DMS153 (cell line): Measurements from ENCODE around the gene ASIC3.

ENCODE experiments used
- DNase-seq: peaks from one replicate; lab custom pipeline; 2025; lab: John Stamatoyannopoulos, UW

ASIC3 gene

DNA sequence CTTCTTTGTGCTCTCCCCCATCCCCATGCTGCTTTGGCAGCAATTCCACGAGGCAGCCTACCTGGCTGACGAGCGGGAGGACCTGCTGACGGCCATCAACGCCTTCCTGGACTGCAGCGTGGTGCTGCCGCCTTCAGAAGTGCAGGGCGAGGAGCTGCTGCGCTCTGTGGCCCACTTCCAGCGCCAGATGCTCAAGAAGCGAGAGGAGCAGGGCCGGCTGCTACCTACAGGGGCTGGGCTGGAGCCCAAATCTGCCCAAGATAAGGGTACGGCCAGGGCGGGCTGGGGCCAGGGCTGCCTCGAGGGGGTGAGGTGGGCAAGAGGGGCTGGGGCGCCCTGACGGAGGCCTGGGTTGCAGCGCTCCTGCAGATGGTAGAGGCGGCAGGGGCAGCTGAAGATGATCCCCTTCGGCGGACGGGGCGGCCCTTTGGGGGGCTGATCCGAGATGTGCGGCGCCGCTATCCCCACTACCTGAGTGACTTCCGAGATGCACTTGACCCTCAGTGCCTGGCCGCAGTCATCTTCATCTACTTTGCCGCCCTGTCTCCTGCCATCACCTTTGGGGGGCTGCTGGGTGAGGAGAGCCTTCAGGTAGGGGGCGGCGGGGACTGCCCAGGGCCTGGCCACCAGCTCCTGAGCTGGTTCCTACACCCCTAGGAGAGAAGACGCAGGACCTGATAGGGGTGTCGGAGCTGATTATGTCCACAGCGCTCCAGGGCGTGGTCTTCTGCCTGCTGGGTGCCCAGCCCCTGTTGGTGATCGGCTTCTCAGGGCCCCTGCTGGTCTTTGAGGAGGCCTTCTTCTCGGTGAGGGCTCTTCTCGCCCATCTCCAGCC, 22.9 kb downstream of the ASIC3 start:
- DNase-seq: no peak

DNA sequence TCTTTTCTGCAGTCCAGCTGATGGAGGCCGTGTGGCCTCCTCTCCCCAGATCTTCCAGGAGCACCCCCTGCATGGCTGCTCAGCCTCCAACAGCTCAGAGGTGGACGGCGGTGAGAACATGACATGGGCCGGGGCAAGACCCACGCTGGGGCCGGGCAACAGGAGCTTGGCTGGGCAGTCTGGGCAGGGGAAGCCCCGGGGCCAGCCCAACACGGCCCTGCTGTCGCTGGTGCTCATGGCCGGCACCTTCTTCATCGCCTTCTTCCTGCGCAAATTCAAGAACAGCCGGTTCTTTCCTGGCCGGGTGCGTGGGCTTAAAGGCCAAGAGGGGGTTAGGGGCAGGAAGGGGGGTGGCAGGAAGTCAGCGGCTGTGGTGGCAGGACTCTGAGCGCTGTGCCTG, 25.7 kb downstream of the ASIC3 start:
- no peak for DNase-seq

DNA sequence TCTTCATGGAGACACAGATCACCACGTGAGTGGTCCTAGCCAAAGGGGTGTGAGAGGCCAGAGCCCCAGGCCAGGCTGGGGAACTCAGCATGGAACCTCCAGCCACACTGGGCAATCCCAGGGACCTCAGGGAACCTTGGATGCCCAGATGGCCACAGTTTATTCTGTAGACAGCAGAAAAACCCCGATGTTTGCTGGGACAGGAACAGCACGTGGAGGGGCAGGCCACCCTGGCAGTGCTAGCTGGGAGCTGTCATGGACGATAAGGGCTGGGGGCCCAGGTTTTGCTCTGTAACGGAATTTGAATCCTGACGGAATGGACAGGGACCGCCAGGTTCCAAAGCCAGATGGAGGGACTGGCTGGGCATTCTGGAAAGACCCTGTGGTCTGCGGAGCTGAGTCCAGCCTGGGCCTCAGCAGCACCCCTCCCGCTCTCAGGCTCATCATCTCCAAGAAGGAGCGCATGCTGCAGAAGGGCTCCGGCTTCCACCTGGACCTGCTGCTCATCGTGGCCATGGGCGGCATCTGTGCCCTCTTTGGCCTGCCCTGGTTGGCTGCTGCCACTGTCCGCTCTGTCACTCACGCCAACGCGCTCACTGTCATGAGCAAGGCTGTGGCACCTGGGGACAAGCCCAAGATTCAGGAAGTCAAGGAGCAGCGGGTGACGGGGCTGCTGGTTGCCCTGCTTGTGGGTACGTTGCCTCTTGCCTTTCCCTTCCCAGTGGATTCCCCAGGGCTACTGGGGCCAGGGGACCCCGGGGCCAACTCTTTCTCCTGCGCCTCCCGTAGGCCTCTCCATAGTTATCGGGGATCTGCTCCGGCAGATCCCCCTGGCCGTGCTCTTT, 26.7 kb downstream of the ASIC3 start:
- no peak for DNase-seq

DNA sequence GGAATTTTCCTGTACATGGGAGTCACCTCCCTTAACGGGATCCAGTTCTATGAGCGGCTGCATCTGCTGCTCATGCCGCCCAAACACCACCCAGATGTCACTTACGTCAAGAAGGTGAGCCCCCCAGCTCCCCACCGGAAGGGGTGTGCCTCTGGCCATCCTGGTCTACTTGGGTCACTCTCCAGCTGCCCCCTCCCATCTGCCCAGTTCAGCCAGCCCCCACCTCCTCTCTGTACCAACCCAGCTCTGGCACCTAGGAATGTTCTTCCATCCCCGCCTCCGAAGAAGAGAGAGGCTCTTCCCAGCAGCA, 27.3 kb downstream of the ASIC3 start:
- DNase-seq: no peak

DNA sequence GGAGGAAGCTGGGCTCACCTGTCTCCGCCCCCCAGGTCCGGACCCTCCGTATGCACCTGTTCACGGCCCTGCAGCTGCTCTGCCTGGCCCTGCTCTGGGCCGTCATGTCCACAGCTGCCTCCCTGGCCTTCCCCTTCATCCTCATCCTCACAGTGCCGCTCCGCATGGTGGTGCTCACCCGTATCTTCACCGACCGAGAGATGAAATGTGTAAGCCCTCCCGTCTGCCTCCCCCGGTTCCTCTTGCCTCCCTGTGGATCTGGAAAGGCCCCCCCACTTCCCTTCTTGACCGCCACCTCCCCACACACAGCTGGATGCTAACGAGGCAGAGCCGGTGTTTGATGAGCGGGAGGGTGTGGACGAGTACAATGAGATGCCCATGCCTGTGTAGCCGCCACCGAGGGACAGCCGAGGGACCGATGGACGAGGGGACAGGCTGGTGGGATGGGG, 27.7 kb downstream of the ASIC3 start:
- no peak for DNase-seq

DNA sequence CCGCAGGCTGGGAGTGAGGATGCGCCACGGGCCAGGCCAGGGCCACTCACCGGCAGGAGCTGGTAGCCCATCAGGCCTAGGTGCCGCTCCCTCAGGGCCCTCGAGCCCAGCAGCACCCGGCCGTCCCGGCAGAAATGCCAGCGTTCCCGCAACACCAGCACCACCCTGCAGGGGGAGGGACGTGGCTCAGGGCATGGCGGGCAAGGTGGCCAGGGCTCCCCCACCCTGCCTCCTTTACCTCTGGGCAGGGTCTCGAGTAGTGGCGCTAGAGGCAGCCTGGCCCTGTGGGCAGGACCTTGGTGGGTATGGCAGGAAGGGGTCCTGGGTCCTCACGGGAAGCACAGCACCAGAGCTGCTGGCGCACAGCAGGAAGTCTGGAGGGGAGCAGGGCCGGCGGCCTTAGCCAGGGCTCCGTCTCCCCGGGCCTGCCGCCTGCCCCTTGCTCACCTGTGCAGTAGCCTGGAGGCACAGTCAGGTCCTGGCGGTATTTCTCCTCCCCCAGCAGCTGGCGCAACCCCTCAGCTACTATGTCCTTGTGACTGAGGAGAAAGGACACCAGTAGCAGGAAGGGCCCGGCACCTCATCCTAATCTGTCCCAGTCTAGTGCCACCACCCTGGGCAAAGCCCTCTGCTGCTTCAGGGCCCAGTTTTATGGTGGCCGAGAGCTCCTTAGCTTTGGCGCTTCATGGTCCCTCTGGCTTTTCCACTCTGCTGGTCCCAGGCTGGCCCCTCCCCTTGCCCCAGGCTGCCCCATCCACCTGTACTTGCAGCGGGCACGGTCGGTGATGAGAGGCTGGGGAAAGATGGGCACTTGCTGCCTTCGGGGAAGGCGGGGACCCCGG, 28.8 kb downstream of the ASIC3 start:
- DNase-seq: no peak

DNA sequence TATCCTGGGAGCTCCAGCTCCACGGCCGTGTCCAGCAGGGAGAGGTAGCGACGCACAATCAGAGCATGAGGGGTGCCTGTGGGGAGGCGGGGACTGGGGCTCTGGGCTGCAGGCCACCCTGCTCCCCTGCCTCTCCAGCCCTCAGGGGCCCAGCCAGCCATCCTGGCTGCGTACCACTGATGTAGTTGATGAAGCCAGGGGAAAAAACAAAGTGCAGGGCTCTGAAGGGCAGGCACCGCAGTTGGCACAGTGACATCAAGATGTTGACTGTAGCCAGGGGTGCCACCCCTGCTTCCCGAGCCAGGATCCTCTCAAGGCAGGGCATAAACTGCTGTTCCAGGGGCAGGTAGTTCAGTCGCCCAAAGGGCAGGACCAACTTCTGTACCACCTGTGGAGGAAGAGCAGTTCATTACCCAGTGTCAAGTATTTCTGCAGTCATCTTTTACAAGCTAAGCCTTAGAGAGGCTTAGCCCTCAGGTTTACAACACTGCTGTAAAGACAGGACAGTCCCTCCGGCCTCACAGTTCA, 29.4 kb downstream of the ASIC3 start:
- no peak for DNase-seq

DNA sequence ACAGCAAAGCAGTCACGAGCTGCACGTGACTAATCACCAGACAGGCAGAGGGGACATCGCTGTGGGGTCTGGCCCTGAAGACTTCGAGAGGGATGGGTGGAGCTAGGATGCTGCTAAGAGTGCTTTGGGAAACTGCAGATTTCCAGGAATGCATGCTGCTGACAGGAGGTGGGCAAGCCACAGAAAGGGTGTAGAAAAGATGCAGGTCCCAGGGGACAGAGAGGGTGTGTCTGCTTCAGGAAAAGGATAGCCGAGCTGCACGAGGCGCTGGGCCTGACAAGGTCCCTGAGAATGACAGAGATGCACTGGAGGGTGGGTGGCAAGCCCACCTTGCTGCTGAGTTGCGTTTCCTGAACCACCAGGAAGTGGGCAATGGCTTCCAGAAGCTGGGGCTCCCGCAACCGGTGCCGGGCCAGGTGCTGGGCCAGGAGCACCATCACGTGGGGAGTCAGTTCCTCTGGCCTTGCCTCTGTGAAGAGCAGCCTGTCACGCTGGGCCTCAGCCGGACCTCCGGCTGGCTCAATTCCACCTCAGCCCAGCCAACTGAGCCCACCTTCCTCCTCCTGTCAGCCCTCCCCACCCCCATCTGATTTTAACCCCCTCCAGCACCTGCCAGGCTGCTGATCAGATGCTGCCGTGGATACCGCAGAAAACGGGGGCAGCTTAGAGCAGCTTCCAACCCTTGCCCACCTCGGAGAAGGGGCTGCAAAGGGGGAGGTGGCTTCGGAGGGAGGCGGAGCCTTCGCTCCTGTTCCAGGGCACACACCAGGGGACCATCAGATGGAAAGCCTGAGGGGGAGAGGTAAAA, 30.1 kb downstream of the ASIC3 start:
- no peak for DNase-seq

DNA sequence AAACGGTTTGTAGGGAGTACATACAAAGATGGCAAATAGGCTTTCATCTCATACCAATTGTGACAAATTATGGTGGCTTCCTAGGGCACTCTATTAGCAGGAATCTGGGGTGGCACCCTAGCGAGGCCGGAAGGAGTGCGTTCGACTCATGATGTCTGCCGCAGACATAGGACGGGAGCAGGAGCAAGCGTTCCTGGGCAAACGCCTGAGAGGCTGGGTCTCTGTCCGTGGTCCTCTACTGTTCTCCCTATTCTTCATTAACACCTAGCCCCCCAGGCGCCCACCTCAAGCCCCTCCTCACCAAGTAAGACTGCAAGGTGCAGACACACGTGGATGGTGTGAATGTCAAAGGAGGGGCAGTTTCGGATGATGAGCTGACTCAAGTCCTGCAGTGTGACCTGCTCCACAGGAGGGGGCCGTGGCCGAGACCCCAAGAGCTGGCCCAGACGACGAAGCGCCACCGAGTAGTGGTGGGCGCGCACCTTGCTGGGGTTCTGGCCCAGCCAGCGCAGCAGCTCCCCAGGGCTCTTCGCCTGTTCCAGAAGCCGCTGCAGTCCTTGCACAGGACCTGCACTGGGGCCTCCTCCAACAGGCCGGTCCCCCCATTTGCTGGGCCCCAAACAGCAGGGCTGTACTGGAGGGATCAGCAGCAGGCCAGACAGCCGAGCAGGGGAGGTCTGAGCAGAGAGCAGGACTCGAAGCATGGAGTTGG, 31.0 kb downstream of the ASIC3 start:
- DNase-seq: no peak

DNA sequence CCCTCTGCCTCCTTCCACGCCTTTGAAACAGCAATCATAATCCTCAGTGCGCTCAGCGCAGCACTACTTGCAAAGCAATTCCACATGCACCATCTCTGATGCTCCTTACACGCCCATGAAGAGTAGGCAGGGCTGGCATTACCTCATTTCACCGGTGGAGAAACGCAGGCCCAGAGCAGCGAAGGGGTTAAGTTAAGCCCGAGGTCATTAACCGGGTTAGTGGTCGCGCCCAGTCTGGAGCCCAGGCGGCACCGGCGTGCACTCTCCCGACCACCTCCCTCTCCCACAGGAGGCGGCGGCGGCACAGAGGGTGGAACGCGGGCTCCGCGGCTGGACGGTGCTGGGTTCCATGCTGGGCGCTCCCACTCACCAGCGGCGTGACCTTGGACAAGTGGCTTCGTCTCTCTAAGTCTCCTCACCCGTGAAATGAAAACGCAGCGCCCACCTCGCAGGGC, 31.8 kb downstream of the ASIC3 start:
- no peak for DNase-seq

DNA sequence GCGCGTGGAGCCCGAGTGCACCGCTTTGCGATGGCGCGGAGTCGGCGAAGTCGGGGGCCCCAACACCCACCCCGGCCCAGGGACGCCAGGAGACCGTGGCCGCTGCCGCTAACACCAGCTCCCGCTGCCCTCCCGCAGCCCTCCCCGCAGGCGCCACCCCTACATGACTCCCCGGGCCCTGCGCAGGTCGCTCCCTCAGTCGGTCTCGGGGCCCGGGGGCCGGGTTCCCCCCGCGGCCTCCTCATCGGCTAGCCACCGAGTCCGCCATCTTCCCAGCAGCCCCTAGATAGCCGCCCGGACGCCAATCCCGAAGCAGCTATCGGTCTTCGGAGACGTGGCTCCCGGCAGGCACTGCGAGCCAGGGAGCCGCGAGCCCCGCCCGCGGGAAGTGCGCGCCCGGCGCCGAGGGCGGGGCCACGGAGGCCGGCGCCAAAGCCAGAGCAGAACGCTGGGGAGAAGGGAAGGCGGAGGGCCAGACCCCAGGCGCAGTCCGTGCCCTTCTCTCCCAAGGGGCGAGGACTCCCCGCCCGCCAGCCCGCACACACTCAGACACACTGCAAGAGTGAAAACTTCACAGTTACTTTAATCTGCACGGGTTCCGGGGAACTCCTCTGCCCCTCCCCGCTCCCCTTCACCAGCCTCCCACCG, 32.3 kb downstream of the ASIC3 start, which contains the start of gene FASTK:
Gene FASTK (minus strand): TSS at position 288 of the 648 bp plus-strand sequence. CDS start 43 bp downstream, at position 245.
- peak; percentile 78 for DNase-seq

DNA sequence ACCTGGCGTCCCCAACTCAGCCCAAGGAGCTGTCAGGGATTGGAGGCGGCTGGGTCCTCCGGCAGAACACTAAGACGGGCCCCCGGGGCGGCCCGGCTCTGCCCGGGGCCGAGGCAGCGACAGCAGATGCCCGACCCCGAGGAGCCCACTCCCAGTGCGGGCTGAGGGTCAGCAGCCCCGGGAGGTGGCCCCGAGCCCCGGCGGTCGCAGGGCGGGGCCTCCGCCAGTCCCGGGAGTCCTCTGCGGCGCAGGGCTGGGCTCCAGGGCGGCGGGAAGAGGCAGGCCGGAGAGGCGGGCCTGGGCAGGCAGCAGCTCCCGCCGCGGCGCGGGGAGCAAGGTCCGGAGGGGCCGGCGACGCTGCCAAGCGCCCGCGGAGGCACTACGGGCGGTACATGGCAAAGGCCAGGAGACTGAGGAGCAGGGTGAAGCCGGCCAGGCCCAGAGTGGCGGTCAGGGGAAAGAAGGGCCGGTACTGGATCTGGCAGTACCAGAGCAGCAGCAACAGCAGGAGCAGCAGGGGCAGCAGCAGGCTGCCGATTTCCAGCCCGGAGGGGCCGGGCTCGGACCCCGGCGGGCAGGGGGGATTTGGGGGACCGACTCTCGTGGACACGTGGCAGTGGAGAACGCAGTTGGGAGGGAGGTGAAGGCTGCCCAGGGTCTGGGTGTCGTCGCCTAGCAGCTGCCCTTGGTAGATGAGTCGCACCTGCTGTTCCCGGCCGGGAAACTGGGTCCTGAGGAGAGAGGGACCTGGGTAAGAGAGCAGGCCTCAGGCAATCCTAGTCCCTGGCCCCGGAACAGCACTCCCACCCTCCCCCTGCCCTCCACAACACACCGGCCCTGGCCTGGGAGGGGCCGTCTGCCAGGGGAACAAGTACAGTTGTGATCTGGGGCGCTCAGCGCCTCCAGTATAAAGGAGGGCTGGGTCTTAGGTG, 33.1 kb downstream of the ASIC3 start:
- DNase-seq: no peak

DNA sequence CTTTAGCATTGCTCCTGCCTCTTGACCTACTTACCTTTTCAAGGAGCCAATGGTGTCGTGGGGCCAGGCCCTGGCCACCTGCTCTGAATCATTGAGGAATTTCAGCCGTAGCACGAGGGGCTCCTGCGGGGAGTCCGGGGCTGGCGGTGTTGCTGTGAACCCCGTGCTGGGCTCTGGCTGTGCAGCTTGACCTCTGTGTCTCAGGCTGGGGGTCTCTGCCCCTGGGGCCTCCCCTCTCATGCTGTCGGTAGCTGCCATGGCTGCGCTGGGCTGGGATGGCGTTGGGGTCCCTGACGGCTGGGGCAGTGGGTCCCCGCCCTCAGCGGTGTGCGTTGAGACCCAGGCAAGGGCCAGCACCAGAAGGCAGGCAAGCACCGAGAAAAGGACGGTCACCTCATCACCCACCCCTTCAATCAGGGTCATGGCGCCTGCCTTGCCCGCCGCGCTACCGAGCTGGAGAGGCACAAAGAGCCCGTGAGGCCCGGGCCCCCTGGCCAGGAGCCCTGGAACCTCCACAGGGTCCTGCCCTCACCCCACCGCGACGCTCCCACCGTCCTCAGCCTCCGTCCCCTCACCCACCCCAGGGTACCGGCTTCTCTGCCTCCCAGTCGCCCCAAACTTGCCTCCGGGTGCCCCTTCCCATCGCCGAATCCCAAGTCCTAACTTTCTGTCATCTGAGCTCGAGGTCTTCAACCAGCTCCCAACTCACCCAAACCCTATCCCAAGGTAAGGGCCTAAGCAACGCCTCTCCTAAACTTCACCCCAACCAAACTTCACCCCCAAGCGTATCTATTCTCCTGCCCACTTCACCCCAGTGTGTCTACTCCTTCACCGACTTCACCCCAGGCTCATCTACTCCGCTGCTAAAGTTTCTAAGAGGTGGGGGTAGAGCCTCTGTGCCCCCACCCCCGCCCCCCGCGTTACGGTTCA, 34.1 kb downstream of the ASIC3 start:
- no peak for DNase-seq

DNA sequence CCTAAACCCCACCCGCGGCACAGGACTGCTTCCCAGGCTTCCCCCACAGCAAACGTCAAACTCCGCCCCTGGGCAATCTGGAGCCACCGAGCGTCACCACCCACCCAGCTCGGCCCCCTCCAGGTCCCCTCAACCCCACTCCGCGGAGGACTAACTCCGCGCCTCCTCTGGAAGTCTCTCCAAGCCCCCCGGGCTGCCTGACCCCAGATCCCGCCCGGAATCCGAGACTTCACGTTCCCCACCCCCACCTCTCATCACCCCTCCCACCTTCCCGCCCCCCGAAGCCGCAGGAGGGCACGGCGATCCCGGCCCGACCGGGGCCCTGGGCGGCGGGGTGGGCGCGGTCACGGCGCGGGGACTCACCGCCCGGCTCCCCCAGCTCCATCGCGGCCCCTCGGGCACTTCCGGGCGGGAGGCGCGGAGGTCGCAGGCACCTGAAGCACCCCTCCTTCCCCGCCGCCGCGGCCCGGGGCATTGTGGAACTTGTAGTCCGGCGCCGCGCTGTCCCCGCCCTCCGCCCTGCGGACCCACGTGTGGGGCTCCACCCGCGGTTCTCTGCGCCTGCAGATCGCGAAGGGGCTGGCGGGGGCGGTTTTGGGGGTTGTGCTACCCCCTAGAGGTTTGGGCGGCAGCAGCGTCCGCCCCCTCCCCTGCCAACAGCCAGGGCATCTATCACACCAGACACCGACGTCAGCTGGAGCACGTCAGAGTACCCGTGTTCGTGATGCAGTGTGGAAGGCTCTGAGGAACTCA, 34.9 kb downstream of the ASIC3 start, which contains the start of gene TMUB1:
Gene TMUB1 (minus strand): TSS at position 423 of the 753 bp plus-strand sequence. CDS start 930 bp downstream, outside the sequence.
- peak; percentile 28 for DNase-seq

DNA sequence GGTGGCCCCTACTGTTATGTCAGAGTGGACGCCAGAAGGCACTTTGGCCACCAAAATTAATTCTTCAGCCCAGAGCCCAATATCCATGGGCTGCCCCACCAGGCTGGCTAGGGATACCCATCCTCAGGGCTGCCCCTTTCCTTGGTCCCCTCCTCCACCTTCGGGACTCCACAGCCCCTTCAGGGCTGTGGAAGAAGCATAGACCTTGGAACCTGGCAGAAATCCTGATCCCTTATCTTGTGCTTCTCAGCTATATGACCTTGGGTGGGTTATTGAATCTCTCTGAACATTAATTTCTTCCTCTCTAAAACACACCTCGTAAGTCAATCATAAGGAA, 35.5 kb downstream of the ASIC3 start:
- DNase-seq: no peak

DNA sequence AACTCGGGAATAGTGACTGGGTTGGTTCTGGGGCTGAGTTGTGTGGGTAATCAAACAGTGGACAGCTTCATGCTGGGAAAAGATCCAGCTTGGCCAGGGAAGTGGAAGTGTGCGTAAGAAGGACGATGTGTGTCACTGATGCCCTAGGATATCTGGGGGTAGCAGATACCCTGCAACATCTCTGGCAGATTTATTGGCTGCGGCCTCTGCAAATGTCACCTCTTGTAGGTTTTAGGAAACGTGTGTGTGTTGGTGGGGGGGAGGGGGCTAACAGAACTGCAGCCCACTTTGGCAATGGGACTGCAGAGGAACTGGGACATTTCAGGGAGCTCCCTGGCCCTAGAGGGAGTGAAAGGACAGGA, 37.0 kb downstream of the ASIC3 start:
- no peak for DNase-seq
